Left renal pelvis (tissue), 4 donors: ENCODE measurements around the gene SIK3. TPM values are rescaled to one million over a fixed set of nuclear protein-coding genes. Genes with fewer than 3 reads are reported as not detected.

ENCODE experiments used
- DNase-seq, 4 donors: peaks; one replicate each; pipeline ENCODE4 v3.0.0-alpha.2; 2013; ENCODE audit warnings: low read depth in 4 of 4, low spot score in 3 of 4
- polyA plus RNA-seq, 4 donors: library from polyadenylated mRNA; unstranded; fragments of 120-200 nt; gene quantifications; one replicate each; pipeline ENCODE4 v1.2.1, GENCODE V29; 2013; ENCODE audit not compliant: insufficient read length in 4 of 4

Gene SIK3
- polyA plus RNA-seq, 4 donors: 23.0 to 44.9 (median 33.6) TPM

DNA sequence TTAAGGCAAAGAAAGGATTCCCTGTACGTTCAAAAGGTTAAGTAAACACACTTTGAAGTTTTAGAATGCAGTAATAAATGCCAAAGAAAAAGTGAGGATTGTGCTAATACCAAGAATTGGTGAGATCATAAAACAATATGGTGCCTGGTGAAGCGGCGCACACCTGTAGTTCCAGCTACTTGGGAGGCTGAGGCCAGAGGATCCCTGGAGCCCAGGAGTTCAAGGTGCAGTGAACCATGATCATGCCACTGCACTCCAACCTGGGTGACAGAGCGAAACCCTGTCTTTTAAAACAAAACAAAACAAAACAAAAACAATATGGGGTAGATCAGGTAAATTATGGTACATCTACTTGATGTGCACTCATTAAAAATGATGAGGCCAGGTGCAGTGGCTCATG, 187.4 kb downstream of the SIK3 start:
- DNase-seq: no peak

DNA sequence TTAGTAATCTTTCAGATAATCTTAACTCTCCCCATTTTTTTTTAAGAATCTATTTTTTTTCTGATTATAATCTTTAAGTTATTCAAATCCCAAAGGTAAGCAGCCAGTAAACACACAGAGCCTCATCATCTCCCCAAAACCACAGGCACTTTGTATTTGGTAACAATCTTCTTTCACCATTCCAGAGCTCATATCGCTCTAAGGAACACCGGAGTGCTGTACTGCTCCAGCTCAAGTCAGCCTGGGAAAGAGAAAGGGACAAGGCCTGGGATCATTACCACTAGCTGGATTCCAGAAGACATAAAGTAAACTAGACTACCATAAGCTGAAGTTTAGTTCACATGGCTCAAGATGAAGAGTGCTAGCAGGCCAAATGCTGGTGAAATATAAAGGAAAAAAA, 187.8 kb downstream of the SIK3 start:
- no peak for DNase-seq

DNA sequence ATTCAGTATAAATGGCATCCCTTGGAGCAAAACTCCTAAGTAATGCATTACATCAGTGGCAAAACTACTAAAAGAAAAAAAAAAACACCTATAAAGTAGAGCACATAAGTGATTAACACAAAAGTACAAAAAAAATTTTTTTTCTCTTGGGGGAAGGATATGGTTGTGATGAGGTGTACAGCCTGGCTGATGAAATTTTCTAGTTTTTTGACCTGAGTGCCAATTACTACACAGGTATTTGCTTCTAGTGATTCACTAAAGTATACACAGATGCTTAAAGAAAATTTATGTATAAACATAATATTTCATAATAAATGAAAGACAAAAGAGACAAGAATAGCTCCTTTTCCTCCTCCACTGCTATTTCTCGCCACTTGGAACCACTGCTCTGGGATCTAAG, 189.0 kb downstream of the SIK3 start:
- no peak for DNase-seq

DNA sequence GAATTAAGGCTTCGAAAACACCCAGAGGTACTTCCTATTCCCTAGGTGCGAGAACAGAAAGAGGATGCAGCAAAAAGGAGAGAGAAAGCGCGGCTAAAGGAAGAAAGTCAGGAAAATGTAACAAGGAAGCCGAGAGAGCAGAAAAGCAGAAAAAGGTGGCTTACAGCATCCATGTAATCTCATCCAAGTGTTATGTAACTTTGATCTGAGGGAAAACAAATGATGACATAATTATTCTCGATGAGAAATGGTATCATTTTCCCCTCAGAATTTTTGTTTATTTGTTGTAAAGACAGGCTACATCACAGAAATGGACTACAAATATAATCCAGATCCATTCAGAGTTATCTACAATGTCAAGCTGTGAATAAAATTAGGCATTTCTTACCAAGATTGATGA, 191.7 kb downstream of the SIK3 start:
- DNase-seq: no peak

DNA sequence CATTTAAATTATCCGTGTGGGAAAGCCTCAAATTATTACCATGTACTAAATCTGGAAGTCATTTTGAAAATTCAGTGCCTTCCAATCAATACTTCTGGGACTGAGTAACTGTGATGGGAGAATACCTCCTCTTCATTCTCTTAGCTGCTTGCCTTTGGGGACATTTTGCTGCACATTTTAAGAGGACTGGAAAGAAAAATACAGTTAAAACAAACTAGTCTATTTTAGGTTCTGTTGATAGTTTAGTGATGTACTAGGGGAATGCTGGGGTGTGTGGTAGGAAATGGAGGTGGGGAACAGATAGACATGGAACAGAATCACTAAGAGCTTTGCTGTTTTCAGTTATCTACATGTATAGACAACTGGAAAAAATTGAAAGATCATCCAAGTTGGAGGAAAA, 195.1 kb downstream of the SIK3 start:
- DNase-seq: no peak

DNA sequence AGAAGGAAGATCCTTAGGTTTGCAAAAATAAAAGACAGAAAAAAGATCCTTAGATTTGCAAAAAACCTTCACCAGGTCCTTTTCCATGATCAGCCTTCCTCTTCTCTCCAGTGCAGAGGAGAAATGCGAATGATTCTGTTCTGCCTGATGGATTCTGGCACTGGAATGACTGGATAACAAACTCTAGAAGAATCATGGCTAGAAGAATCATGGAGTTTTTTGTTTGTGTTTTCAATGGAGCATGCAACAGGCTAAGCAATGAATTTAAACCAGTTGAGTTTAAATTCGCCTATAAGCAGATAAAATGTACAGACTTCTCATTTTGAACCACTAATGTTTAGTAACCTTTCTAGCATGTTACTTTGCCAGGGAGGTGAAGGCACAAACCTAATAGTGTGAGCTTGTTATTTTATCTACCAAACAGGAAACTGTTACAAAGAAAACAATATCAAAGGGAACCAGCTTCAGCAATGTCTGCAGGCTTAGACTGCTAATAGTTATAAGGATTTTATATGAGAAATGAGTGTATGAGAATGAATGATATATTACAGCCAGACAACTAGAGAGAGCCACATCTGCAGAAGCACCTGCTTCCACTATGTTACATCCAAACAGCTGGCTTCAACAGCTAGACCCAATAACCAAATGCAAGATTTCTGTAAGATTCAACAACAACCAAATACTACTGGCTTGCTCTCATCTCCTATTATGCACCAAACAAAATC, 196.1 kb downstream of the SIK3 start:
- DNase-seq: no peak

DNA sequence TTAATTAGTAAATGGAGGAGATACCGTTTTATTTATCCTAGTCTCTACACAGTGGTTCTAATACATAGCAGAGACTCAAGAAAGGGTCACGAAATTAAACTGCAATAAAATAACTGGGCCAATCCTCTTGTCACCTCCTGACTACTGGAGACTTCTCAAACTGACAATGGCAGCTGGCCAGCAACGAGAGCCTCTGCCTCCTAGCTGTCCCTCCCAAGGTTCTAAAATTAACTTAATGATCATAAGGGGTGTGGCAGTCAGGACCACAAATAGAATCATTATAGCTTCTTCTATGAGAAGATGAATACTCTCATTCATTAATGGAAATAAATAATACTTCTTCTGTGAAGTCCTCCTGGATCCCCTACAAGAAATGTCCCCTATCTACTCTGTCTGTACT, 197.0 kb downstream of the SIK3 start:
- DNase-seq: no peak

DNA sequence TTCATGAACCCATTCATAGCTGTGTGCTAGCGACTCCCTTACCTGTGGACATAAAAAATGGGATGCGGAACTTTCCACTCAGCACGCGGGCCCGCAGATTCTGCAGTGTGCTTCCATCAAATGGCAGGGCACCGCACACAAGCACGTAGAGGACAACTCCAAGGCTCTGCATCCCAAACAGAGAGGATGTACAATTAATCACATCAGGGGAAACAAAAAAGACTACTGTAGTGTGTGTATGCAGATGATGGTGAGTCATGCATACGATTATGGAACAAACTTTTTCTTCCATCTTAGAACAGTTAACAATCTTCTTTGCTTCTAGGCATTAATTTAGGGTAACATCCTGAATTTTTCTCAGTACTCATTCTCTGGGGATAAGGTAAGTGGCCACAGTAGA, 202.0 kb downstream of the SIK3 start:
- no peak for DNase-seq

DNA sequence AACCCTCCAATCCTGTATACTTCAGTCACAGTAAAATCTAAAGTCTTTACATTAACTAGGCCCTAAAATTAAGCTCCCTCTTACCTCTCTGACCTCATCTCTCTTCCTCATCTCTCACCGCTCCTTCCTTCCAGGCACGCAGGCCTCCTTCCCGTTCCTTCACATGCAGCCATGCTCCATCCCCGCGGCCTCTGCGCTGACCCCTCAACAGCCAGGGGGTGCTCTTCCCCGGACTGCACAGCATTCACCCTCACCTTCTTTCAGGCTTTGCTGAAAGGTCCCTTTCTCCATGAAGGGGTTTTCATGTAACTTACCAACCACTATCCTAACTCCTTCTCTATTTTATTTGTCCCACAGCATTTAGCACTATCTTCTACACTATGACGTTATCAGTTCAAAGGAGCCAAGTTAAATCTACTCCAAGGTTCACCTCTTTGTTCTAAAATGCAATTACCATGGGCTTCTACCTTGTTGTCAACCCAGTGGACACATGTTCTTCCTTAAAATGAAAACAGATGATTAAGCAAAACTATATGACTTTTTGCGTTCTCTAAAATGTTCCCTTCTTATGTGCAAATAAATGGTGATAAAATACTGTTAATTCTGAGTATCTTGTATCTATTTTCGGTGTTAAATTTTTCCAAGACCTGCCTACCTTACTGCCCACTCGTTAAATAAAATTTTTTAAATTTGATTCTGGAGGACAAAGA, 203.0 kb downstream of the SIK3 start:
- no peak for DNase-seq

DNA sequence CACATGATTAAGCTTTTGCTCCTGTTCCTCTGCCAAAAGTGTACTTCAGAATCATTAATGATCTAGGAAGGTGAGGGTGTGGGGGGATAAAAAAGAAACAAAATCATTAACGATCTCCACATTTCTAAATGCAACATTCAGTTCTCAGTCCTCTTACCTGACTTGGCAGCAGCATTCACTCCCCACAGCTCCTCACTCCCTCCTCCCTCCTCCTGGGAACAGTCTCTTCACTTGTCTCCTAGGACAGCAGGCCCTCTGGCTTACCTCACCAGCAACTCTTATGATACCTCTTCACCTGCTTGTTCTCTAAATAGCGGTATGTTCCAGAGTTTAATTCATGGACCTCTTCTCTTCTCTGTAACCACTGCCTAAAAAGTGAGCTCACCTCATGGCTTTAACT, 204.3 kb downstream of the SIK3 start:
- DNase-seq: no peak

DNA sequence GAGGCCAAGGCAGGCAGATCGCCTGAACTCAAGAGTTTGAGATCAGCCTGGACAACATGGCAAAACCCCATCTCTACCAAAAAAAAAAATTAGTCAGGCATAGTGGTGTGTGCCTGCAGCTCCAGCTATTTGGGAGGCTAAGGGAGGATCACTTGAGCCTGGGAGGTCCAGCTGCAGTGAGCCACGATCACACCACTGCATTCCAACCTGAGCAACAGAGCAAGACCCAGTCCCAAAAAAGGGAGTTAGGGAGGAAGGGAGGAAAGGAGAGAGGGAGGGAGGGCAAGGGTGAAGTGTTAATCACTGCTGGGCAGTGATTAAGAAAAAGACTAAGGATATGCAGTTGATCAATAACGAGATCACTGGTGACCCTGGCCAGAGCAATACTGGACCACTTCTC, 204.8 kb downstream of the SIK3 start:
- DNase-seq: no peak

DNA sequence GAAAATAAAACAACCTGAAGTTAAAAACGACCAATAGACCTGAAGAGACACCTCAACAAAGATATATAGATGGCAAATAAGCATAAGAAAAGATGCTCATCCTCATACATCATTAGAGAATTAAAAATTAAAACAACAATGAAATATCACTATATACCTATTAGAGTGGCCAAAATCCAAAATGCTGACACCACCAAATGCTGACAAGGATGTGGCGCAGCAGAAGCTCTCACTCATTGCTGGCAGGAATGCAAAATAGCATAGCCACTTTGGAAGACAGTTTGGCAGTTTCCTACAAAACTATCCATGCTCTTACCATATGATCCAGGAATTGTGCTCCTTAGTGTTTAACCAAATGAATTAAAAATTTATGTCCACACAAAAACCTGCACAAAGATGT, 205.9 kb downstream of the SIK3 start:
- no peak for DNase-seq

DNA sequence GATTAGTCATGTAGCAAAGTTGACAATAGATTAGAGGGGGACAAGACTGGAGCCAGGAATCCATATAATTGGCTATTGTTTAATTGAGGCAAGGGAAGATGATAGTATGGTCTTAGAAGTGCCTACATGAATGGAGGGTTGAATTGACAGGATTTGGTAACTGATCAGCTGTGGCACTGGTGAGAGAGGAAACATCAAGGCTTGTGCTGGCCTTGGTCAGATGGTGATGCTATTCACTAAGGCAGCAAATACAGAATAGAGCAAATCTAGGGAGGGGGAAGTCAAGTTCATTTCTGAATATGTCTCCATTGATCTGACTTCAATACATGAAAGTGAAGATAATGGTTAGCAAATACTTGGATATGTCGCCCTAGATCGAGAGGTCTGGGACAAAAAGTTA, 206.5 kb downstream of the SIK3 start:
- DNase-seq: no peak

DNA sequence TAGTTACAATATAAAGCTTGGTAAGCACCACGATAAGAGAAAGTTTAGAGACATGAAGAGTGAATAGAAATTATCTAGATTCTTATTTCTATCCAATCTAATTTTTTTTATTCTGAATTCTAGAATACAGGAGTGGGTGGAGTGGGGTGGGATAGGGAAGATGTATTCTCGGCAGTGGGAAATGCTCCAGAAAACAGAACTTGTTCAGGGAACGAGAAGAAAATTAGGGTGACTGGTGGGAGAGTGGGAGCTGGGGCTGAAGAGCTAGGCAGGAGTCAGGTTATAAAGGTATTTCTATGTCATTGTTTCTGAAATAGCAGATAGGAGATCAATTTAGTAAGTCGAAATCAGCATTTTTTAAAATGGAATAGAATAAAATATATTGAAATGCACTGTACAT, 207.6 kb downstream of the SIK3 start:
- DNase-seq: no peak

DNA sequence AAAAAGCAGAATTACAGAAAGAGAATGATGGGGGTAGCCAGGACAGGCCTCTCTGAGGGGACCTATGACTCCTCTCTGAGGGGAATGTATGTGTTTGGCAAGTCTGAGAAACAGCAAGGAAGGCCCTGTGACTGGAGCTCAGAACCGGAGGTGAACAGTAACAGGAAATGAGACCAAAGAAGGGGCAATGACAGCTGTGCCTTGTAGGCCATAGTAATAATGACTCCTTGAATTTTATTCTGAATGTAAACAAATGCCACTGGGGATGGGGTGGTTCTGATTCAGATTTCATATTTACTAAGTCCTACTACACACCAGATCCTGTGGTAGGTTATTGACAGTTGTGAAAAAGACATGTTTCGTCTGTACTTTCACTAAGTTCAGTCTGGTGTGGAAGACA, 208.0 kb downstream of the SIK3 start:
- DNase-seq: no peak

DNA sequence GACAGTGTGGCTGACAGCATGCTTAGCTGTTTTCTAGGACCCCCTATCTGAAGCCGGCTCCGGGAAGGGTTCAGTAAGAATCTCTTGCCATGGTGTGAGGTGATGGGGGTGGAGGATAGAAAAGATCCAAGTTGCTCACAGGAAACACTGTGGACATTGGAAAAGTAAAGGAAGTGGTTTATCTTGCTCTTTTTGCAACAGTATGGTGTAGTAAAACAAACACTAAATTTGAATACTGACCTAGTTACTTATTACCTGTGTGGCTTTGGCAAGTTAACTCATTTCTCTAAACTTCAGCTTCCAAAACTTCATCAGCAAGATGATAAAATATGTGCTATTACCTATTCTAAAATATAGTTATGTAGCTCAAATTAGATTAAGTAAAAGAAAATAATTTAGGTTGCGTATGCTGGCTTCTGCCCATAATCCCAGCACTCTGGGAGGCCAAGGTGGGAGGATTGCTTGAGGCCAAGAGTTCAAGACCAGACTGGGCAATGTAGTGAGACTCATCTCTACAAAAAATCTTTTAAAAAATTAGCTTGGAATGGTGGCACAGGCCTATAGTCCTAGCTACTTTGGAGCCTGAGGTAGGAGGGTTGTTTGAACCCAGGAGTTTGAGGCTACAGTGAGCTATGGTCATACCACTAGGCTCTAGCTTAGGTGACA, 209.2 kb downstream of the SIK3 start:
- no peak for DNase-seq

DNA sequence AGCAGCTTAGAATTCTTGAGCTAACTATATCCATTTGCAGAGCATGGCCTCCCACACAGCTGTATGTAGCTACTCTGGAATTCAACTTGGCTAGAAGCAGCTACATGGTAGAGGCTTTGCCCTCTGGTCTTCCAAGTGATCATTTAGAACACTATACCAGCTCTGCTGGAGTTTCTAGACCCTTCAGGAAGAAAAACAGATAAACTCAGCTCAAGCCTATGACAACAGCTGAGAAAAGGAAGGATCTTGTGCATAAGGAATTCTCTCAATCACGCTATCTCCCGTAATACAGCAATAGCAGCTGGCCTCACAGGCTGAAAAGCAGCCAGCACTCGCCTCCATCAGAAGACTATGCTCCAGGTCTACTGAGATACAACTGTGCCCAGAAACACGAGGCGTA, 210.2 kb downstream of the SIK3 start:
- DNase-seq: peak in 1 of 4 donors; percentile 14

DNA sequence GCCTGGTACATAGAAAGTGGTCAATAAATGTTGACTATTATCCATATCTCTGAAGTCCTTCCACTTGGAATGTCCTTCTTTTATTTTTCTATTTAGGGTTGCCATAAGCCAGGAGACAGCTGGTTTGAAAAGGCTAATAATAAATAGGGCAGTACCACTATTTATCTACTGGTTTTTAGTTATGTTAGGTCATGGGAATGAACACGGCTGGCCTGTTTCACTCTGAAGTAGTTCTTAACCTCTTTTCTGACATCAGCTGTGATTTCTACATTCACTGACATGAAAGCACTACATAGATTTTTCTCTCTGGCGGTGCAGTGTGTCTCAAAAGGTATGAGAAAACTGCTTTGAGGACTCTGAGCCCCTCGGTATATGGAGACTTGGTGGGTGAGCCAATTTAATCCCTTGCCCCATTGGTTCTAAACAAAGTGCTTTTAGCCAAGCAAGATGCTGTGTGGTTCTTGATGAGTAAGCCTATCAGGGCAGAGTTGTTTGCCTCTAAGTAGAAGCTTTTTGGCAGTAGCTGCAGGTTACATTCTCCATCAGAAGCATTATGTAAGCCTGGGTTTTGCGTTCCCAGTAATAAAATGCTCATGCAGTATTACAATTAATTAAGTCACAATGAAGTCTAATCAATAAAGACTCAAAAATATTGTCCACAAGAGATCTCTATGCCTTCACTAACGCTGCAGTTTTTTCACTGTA, 212.1 kb downstream of the SIK3 start:
- DNase-seq: no peak

DNA sequence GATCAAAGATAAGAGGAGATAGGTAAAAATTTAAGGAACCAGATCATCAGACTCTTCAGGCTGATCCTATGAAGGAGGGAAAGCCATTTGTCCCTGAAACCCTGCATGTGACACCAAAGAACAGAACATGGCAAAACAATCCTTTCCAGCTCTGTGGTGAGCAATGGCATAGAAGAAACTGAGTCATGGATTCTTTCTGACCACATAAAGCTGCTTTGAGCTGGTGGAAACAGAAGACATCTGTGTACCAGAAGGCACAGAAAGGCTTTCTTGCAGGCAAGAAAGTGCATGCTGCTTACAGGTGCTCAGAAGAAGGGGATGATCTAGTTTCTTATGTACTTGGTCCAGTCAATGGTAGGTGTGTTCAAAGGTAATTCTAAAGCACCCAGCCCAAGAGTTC, 215.8 kb downstream of the SIK3 start:
- no peak for DNase-seq

DNA sequence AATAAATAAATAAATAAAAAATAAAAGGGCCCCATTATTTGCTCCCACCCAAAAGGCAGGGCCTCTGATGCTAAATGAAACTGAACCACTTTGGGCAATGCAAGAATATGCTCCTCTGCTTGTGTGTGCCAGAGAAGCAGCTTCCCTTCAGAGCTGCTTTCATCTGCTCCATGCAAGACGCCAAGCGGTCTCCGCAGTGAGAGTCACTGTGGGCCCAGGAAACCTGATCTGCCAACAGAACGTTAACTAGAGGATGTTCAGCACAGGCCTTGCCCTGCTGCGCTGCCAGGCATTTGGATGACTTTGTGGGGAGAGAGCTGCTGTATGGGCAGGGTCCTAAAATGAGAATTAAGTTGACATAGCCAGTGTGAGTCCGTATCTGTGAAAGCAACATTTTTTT, 217.1 kb downstream of the SIK3 start:
- DNase-seq: peak in 1 of 4 donors; percentile 33
